GM12872 (cell line): ENCODE results near the gene PMEPA1.
A peak's percentile ranks its signal among the peaks of the same experiment; 100 is the strongest.

Experiments
- CTCF ChIP-seq: IDR thresholded peaks from 3 replicates; pipeline ENCODE4 v1.5.1; 2011; ENCODE audit warnings: low read depth, mild to moderate bottlenecking, low read length, moderate library complexity; ENCODE audit not compliant: insufficient read depth

The PMEPA1 gene

GRCh38 chr20:57609842-57610167 lies 100.0 kb downstream of the PMEPA1 start:
- peak; percentile 34; the same call in 2 of the 3 replicates for TF ChIP-seq CTCF

DNA sequence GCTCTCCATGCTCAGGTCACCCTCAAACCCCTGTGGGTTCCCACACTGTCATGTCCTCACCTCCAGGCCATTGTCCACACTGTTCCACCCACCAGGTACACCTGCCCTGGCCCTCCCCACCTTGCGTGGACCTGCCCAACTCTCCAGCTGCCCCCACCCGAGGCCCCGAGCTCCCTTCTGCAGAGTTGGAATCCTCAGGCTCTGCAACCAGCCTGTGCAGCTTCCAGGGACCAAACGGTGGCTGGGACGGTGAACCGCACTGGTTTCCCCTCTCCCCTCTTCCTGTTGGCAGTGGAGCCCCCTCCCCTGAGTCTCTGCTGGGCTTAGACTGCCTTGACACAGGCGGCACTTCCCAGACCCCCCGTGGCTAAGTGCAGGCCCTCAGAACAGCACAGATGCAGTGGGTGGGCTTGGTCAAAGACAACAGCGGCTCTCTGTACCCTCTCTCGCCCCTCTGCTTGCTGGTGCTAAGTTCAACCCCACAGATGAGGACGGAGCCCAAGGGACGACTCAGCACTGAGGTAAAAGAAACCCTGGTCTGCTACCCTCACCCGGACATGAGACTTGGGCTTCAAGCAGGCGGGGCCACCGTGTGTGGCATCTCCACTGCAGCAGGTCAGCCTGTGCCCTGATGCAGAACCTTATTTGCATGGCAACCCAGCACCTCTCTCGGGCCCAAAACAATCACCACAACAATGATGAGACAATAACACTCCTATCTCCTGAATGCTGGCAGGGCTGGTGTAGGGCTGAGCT lies 100.6 kb downstream of the PMEPA1 start:
- TF ChIP-seq CTCF: no peak

- no peak for TF ChIP-seq CTCF
Observed at GRCh38 chr20:57608516-57608915, 101.3 kb downstream of the PMEPA1 start.

GRCh38 chr20:57605878-57606277 lies 103.9 kb downstream of the PMEPA1 start:
- no peak for TF ChIP-seq CTCF

DNA sequence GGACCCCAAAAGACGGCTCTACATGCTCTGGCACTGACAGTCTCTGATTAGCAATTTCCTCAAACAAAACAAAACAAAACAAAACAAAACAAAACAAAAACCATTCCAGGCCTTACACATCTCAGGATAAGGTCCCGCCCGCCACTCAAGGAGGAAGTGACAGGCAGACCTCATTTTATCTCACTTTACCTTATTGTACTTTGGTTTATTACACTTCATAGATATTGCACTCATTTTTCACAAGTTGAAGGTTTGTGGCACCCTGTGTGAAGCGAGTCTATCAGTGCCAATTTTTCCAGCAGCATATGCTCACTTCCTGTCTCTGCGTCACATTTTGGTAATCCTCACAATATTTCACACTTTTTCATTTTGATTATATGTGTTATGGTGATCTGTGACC lies 104.8 kb downstream of the PMEPA1 start:
- TF ChIP-seq CTCF: no peak

DNA sequence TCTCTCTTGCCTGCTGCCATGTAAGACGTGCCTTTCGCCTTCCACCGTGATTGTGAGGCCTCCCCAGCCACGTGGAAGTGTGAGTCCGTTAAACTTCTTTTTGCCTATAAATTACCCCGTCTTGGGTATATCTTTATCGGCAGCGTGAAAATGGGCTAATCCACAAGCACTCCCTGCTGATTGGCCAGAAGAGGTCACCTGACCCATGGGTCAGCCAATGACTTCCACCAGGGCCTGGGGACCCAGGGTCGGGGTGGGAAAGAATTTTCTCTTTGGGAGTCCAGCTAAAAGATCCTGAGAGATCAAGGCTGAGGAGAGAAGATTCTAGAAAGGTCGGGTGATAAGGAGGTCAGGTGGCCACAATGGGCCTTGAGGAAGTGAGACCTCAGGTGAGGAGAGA lies 106.7 kb downstream of the PMEPA1 start:
- TF ChIP-seq CTCF: no peak

GRCh38 chr20:57601737-57602136 lies 108.1 kb downstream of the PMEPA1 start:
- TF ChIP-seq CTCF: no peak

- no peak for TF ChIP-seq CTCF
Observed at GRCh38 chr20:57601211-57601570, 108.6 kb downstream of the PMEPA1 start.
